Measurements from ENCODE around the gene ZIK1.

- peak in 3 of 5 experiments; percentile 22 to 45 (median 42) for TF ChIP-seq CTCF (IDR thresholded peaks at IDR 0.05)
- TF ChIP-seq POLR2A (IDR thresholded peaks at IDR 0.05): no peak
Measured at GRCh38 chr19:57613941-57614743, 30.2 kb downstream of the ZIK1 start, which contains the start of gene ZNF134.
